Mucosa of stomach (tissue), 1 donor: ENCODE measurements around the gene FPGS.
A peak's percentile ranks its signal among the peaks of the same experiment; 100 is the strongest.

Source experiments
- H3K27me3 ChIP-seq: one replicate; pipeline ENCODE4 v1.7.0; 2013; ENCODE audit warnings: mild to moderate bottlenecking, low read length; ENCODE audit not compliant: control insufficient read depth, insufficient read depth
- H3K36me3 ChIP-seq: one replicate; pipeline ENCODE4 v1.7.0; 2013; ENCODE audit warnings: low read length; ENCODE audit not compliant: control insufficient read depth, insufficient read depth
- H3K4me1 ChIP-seq: one replicate; pipeline ENCODE4 v1.7.0; 2013; ENCODE audit warnings: mild to moderate bottlenecking, low read length; ENCODE audit not compliant: control insufficient read depth, insufficient read depth
- H3K4me3 ChIP-seq: one replicate; pipeline ENCODE4 v1.7.0; 2013; ENCODE audit warnings: low read length
- H3K9ac ChIP-seq: one replicate; pipeline ENCODE4 v1.7.0; 2013; ENCODE audit warnings: mild to moderate bottlenecking, low read length, moderate library complexity
- H3K9me3 ChIP-seq: one replicate; pipeline ENCODE4 v1.7.0; 2013; ENCODE audit warnings: mild to moderate bottlenecking, low read length, moderate library complexity; ENCODE audit not compliant: control insufficient read depth
- donor health status: Pancreatic carcinoma.

The FPGS gene

DNA sequence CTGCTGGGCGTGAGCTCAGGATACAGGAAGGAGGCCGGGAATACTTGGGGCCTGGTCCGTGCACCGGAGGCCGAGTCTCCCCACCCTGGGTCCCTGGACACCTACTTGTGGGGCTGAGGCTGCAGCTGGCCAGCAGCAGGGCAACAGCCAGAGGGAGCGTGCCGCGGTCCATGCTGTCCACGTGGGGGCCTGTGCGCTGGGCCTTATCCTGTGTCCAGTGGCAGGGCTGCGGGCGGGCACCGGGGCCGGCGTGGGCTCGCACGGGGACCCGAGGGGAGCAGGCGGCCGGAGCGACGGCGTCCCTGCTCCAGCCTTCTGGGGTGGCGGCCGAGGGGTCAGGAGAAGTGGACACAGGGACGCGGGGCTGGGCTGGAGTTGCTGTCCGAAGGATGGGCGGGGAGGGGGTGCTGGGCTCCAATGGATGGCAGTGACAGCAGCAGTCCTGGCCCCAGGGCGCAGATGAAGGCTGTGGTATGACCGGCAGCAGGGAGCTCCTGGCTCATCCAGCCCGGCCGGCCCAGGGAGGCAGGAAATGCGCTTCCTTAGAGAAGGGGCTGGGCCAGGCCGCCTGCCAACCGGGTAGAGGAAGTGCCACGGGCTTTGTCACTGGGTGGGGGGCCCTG, 51.6 kb downstream of the FPGS start, which contains the start of gene ENG:
Gene ENG, minus strand, starts transcription at position 475 of the 623 bp plus-strand sequence. Its CDS starts 303 bp downstream, at position 172.
- H3K4me3 ChIP-seq: no peak within 1 kb of the TSS

DNA sequence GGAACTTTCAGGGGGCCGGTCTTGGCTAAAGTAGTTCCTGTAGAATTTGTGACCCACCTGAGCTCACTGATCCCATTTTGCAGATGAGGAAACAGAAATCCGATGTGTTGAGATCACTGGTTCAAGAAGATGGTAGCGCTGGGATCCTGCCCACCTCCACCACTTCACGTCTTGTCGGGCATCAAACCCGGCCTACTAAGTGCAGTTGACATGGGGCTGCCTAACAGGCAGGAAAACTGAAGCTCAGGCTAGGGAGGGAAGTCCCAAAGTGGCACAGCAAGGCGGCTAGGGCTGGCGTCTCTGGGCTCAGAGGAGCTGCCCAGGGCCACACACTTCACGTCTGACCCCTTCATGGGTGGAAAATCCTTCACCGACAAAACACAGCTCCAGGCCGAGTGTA, 52.3 kb downstream of the FPGS start:
- Histone ChIP-seq H3K36me3 (no peaks in the 10 kb centered on the region), H3K9ac (peak overlapping the region; percentile 8), H3K27me3 (no peaks in the 10 kb centered on the region), H3K4me1 (peaks cover 18% of the 10 kb centered on the region), H3K4me3 (no peak overlapping the region), H3K9me3 (no peaks in the 10 kb centered on the region)

More for the DNA sequence above, 51.6 kb downstream of the FPGS start, which contains the start of gene ENG:
- H3K36me3 ChIP-seq: no peaks in the 10 kb centered on the region
- H3K4me1 ChIP-seq: peaks cover 17% of the 10 kb centered on the region
- H3K27me3 ChIP-seq: no peaks in the 10 kb centered on the region
- no peaks in the 10 kb centered on the region for H3K9me3 ChIP-seq
- peak within 1 kb of the TSS; percentile 64 for H3K9ac ChIP-seq

DNA sequence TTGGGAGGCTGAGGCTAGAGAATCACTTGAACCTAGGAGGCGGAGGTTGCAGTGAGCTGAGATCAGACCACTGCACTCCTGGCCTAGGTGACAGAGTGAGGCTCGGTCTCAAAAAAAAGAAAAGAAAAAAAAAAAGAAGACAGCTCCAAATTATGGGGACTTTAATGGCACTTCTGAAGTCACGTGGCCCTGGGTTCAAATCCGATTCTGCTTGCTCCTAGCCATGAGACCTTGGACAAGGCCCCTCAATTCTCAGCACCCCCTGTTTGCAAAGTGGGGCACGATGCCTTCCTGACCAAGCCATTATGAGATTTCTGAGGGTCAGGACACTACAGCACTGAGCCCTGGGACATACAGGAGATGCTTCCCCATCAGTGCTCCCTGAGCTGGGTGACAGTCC, 52.8 kb downstream of the FPGS start:
- no peaks in the 10 kb centered on the region for H3K36me3 ChIP-seq
- no peaks in the 10 kb centered on the region for H3K9me3 ChIP-seq
- H3K4me1 ChIP-seq: peaks cover 18% of the 10 kb centered on the region
- H3K27me3 ChIP-seq: no peaks in the 10 kb centered on the region
- no peak overlapping the region for H3K4me3 ChIP-seq
- no peak overlapping the region for H3K9ac ChIP-seq

DNA sequence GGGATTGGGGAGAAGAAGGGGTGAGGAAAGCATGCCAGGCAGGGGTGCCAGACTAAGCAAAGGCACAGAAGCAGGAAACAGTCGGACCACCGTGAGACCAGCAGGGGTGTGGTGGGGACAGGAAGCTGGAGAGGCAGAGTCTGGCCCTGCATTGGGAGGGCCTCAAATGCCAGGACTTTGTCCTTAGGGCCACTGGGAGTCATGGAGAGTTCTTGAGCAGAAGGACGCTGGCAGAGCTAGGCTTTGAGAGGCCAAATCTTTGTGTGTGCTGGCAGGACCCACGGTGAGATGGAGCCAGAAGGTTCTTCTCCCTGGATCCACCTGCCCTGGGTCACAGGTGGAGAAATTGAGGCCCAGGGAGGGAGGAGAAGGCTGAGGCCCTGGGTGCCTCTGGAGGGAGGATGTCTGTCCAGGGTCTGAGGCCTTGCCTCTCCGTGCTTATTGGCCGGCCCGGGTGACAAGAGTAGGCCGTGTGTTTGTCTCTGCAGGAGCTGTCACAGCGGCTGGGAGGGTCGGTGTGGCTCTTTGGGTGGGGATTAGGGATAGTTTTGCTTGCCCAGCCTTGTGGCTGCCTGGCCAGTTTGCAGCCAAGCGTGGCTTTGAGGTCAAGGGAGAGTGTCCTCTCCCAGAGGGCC, 53.5 kb downstream of the FPGS start:
- H3K9ac ChIP-seq: no peak overlapping the region
- H3K36me3 ChIP-seq: no peaks in the 10 kb centered on the region
- H3K27me3 ChIP-seq: no peaks in the 10 kb centered on the region
- peaks cover 19% of the 10 kb centered on the region for H3K4me1 ChIP-seq
- no peaks in the 10 kb centered on the region for H3K9me3 ChIP-seq
- no peak overlapping the region for H3K4me3 ChIP-seq

DNA sequence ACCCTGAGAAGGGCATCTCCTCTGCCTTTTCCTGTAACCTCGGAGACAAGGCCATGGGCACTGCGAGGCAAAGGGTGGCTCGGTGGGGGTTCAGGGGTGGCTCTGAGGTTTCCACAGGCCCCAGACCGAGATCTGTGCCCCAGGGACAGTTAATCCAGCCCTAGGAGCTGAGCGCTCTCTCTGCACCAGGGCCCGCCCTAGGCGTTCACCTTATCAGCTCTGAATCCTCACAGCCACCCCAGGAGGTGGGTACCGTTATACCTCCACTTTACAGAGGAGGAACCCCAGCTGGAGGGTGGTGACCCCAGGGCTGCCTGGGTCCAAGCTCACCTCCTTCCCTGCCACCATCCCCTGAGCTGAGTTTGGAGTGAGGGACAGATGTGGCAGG, 54.0 kb downstream of the FPGS start:
- Histone ChIP-seq H3K36me3 (no peaks in the 10 kb centered on the region), H3K9ac (no peak overlapping the region)

DNA sequence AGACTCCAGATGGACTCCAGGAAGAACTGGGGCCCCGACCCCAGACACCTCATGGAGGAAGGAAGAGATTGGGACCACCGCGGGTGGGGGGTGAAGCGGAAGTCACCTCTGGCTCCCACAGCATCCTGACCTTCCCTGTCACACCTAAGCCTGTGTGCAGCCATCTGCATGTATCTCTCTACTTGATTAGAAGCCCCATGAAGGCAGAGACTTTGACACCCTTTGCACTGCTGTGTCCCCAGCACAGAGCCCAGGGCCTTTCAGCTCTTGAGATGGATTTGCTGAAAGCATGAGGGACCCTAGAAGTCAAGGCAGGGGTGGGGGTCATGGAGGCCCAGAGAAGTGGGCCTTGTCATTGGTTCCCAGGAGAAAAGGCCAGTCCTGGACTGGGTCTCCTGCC, 54.6 kb downstream of the FPGS start:
- Histone ChIP-seq H3K9me3 (no peaks in the 10 kb centered on the region), H3K36me3 (no peaks in the 10 kb centered on the region), H3K4me1 (peaks cover 29% of the 10 kb centered on the region), H3K9ac (no peak overlapping the region), H3K4me3 (no peak overlapping the region), H3K27me3 (no peaks in the 10 kb centered on the region)

More for the DNA sequence above, 54.0 kb downstream of the FPGS start:
- Histone ChIP-seq H3K9me3 (no peaks in the 10 kb centered on the region), H3K4me1 (peaks cover 24% of the 10 kb centered on the region), H3K27me3 (no peaks in the 10 kb centered on the region), H3K4me3 (no peak overlapping the region)

DNA sequence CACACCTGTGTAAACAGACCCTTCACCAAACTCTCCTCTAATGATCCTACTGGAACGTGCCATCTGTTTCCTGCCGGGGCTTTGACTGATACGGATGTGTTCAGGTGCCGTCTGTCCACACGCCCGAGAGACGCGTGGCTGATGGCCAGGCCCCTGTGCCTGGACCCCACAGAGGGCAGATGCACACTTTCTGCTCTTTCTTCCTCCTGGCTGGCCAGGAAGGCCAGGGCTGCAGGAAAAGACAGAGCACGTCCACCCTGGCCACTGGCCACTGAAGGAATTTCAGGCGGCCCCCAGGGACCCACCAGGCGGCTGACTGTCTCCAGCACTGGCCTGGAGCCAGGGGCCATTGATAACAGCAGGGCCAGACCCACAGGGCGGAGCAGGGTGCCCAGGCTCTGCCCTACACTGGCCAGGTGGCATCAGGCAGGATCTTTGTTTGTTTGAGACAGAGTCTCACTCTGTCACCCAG, 55.4 kb downstream of the FPGS start:
- Histone ChIP-seq H3K4me1 (peaks cover 35% of the 10 kb centered on the region), H3K9ac (no peak overlapping the region), H3K4me3 (no peak overlapping the region)

DNA sequence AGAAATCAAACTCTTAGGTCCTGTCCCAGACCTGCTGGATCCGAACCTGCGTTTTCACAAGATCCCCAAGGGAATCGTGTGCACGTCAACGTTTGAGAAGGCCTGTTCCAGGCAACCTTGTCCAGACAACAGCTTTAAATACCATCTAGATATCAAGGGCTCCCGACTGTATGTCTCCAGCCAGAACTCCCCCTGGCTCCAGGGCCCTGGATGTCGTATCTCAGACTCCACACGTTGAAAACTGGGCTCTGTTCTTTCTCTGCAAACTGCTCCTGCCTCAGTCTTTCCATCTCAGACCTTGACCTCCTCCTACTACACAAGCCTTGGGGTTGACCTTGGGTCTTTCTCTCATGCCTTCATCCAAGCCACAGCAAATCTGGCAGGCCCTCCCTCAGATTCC, 57.6 kb downstream of the FPGS start:
- Histone ChIP-seq H3K36me3 (no peaks in the 10 kb centered on the region), H3K27me3 (no peaks in the 10 kb centered on the region), H3K9ac (no peak overlapping the region), H3K9me3 (no peaks in the 10 kb centered on the region), H3K4me3 (no peak overlapping the region), H3K4me1 (peaks cover 35% of the 10 kb centered on the region)

More for the DNA sequence above, 55.4 kb downstream of the FPGS start:
- no peaks in the 10 kb centered on the region for H3K27me3 ChIP-seq
- no peaks in the 10 kb centered on the region for H3K36me3 ChIP-seq
- no peaks in the 10 kb centered on the region for H3K9me3 ChIP-seq

DNA sequence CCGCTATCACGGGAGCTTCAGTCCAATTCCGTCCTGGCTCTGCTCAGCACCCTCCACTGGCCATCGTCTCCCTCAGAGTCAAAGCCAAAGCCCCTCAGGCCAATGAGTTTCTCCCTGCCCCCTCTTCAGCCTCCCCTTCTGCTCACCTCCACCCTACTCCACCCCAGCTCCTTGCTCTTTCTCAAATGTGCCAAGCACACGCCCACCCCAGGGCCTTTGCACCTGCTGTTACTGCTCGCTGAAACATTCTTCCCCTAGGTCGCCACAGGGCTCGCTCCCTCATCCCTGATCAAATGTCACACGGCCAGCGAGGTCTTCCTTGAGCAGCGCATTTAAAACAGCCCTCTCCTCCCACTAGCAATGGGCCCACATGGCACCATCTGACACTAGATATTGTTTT, 58.1 kb downstream of the FPGS start:
- H3K36me3 ChIP-seq: no peaks in the 10 kb centered on the region

DNA sequence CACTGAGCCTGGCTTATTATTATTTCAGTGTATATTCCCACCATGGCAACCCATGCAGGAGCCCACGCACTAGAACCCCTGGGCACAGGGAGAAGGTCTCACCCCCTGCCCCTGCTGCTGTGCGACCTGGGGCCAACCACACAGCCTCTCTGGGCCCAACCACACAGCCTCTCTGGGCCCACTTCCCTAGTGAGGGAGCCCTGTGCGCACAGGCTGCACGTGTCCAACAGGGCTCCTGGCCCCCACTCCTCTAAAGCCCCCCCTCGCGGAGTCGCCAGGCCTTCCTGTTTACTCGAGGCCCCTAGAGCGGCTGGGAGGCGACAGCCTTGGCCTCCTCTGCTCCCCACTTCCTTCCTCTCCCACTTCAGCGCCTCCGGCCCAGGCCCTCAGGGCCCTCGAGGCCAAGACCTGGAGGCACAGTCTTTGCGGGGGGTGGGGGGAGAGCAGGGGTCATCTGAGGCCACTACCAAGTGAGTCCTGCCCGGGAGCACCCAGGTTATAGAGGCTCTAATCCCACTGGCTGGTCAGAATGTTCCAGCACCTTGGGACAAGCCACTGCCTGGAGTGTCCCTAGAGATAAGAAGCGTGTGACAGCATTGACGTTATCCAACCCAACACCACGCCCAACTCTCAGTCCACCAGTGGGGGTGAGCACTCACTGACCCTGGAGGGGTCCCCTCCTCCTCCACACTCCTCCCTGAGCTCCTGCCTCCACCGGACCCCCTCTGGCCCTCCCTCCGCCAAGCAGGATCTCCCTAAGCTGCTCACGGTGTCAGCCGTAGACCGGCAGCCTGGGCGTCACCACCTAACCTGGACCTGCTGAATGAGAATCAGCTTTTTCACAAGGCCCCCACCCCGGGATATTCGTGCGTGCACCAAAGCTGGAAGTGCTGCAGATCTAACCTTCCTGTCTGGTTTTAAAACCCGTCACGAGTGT, 59.7 kb downstream of the FPGS start:
- H3K9ac ChIP-seq: peak overlapping the region; percentile 22
- H3K4me3 ChIP-seq: no peak overlapping the region
- H3K4me1 ChIP-seq: peaks cover 35% of the 10 kb centered on the region
- H3K9me3 ChIP-seq: no peaks in the 10 kb centered on the region
- H3K36me3 ChIP-seq: no peaks in the 10 kb centered on the region
- H3K27me3 ChIP-seq: no peaks in the 10 kb centered on the region

More for the DNA sequence above, 58.1 kb downstream of the FPGS start:
- Histone ChIP-seq H3K4me3 (no peak overlapping the region), H3K9ac (no peak overlapping the region), H3K9me3 (no peaks in the 10 kb centered on the region), H3K27me3 (no peaks in the 10 kb centered on the region), H3K4me1 (peaks cover 35% of the 10 kb centered on the region)

DNA sequence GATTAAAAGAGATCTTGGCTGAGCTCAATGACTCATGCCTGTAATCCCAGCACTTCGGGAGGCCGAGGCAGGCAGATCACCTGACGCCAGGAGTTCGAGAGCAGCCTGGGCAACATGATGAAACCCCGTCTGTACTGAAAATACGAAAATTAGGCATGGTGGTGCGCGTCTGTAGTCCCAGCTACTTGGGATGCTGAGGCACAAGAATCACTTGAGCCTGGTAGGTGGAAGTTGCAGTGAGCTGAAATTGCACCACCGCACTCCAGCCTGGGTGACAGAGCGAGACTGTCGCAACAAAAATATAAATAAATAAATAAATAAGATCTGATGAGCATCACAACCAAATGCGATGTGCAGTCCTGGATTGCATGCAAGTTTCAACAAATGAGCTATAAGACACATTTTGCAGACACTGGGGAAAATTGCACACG, 60.5 kb downstream of the FPGS start:
- peaks cover 28% of the 10 kb centered on the region for H3K4me1 ChIP-seq
- no peaks in the 10 kb centered on the region for H3K9me3 ChIP-seq
- H3K27me3 ChIP-seq: no peaks in the 10 kb centered on the region
- H3K4me3 ChIP-seq: no peak overlapping the region
- H3K36me3 ChIP-seq: no peaks in the 10 kb centered on the region
- no peak overlapping the region for H3K9ac ChIP-seq
